ENCODE results near the gene RNF141.

Gene RNF141

GRCh38 chr11:10518891-10519290 is 22.1 kb downstream of the RNF141 start:
- H3K4me3 ChIP-seq (ENCODE audit: low read length): no peak overlapping the region
- TF ChIP-seq CTCF (conservative IDR thresholded peaks at IDR 0.05; ENCODE audit: low read length): no peak
- no peak for DNase-seq (ENCODE audit: low read depth)

GRCh38 chr11:10518123-10518522 is 22.9 kb downstream of the RNF141 start:
- DNase-seq (ENCODE audit: low read depth): no peak
- no peak for TF ChIP-seq CTCF (conservative IDR thresholded peaks at IDR 0.05; ENCODE audit: low read length)
- H3K4me3 ChIP-seq (ENCODE audit: low read length): no peak overlapping the region

GRCh38 chr11:10515418-10515817 is 25.6 kb downstream of the RNF141 start:
- DNase-seq (ENCODE audit: low read depth): no peak
- TF ChIP-seq CTCF (conservative IDR thresholded peaks at IDR 0.05; ENCODE audit: low read length): no peak
- H3K4me3 ChIP-seq (ENCODE audit: low read length): no peak overlapping the region

GRCh38 chr11:10514709-10515108 is 26.3 kb downstream of the RNF141 start:
- DNase-seq (ENCODE audit: low read depth): peak; percentile 34
- no peak for TF ChIP-seq CTCF (conservative IDR thresholded peaks at IDR 0.05; ENCODE audit: low read length)

GRCh38 chr11:10514202-10514601 is 26.8 kb downstream of the RNF141 start:
- DNase-seq (ENCODE audit: low read depth): peak; percentile 31
- TF ChIP-seq CTCF (conservative IDR thresholded peaks at IDR 0.05; ENCODE audit: low read length): peak; percentile 43
- no peak overlapping the region for H3K4me3 ChIP-seq (ENCODE audit: low read length)

More at GRCh38 chr11:10514709-10515108, 26.3 kb downstream of the RNF141 start:
- no peak overlapping the region for H3K4me3 ChIP-seq (ENCODE audit: low read length)

- no peak overlapping the region for H3K4me3 ChIP-seq (ENCODE audit: low read length)
- no peak for TF ChIP-seq CTCF (conservative IDR thresholded peaks at IDR 0.05; ENCODE audit: low read length)
- no peak for DNase-seq (ENCODE audit: low read depth)
Observed at GRCh38 chr11:10511181-10511621, 29.8 kb downstream of the RNF141 start.

GRCh38 chr11:10506008-10506370 is 35.0 kb downstream of the RNF141 start:
- no peak for DNase-seq (ENCODE audit: low read depth)
- TF ChIP-seq CTCF (conservative IDR thresholded peaks at IDR 0.05; ENCODE audit: low read length): no peak
- H3K4me3 ChIP-seq (ENCODE audit: low read length): no peak overlapping the region

Data from AG10803 (cell line).